Right lobe of liver (tissue), 4 donors: ENCODE measurements around the gene FAM131B.

Experiments used
- POLR2A ChIP-seq: fragments of 450-650 bp; IDR thresholded peaks from one replicate; pipeline ENCODE4 v1.6.1; 2017; ENCODE audit warnings: antibody characterized with exemption, mild to moderate bottlenecking
- TF ChIP-seq, protein P1 (sequence below), 4 donors: fragments of 200-600 bp in 3 of 4; fragments of 450-650 bp in 1 of 4; IDR thresholded peaks; one replicate each; pipeline versions ENCODE4 v1.5.1 to v1.8.0; 2016 to 2022; ENCODE audit warnings: antibody characterized with exemption in 4 of 4, mild to moderate bottlenecking in 2 of 4
- donor health status: DM: no; HTN: no; CAD: no.
- donor health status: DM: no; HTN: no; CAD: no.
- donor health status: DM: no; HTN: yes; CAD: no.

DNA sequence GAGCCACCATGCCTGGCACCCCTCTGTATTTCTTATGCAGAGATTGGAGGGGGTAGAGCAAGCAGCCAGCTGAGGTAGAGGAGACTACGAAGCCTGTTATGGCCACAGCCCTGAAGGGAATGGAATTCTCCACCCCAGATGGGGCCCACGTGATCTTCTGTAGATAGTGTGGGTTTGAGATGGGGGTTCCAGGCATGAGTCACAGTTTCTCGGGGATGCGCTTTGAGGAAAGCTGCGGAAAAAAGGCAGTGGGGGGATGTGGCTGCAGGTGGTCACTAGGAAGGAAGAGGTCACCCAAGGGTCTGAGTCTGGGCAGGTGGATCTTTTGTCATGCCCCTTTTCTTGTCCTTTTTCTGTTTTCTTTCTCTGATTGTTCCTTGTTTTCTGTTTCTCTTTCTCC lies 11.5 kb downstream of the FAM131B start:
- TF ChIP-seq, protein P1, sequence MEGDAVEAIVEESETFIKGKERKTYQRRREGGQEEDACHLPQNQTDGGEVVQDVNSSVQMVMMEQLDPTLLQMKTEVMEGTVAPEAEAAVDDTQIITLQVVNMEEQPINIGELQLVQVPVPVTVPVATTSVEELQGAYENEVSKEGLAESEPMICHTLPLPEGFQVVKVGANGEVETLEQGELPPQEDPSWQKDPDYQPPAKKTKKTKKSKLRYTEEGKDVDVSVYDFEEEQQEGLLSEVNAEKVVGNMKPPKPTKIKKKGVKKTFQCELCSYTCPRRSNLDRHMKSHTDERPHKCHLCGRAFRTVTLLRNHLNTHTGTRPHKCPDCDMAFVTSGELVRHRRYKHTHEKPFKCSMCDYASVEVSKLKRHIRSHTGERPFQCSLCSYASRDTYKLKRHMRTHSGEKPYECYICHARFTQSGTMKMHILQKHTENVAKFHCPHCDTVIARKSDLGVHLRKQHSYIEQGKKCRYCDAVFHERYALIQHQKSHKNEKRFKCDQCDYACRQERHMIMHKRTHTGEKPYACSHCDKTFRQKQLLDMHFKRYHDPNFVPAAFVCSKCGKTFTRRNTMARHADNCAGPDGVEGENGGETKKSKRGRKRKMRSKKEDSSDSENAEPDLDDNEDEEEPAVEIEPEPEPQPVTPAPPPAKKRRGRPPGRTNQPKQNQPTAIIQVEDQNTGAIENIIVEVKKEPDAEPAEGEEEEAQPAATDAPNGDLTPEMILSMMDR (IDR thresholded peaks at IDR 0.05) = no peak
- TF ChIP-seq POLR2A = no peak
